HEK293 (cell line): ENCODE data around the gene RETREG3.
A peak's percentile ranks its signal among the peaks of the same experiment; 100 is the strongest.

Experiments
- CTCF ChIA-PET: fragments of 350-600 bp; formaldehyde crosslinking; extraction: SDS; loops from one replicate; lab custom pipeline; 2021; ENCODE audit warnings: antibody characterized with exemption; lab: Yijun Ruan, JAX
- POLR2A ChIA-PET: fragments of 300-600 bp; formaldehyde crosslinking; extraction: SDS; loops from one replicate; lab custom pipeline; 2020; ENCODE audit warnings: antibody characterized with exemption, inconsistent platforms; lab: Yijun Ruan, JAX
- H3K27ac ChIP-seq: fragments of 200-500 bp; sonication (Bioruptor generic); 2 replicates; pipeline ENCODE4 v1.5.1; 2014; ENCODE audit warnings: low read depth, low read length, control low read depth, inconsistent platforms; ENCODE audit errors: extremely low read depth
- H3K36me3 ChIP-seq, 2 experiments: fragments of 200-500 bp in 1 of 2; sonication (Bioruptor generic) in 1 of 2; 1 replicate in 1 of 2; 2 replicates in 1 of 2; pipeline ENCODE4 v1.5.1; 2014 to 2017; ENCODE audit warnings: inconsistent platforms in 2 of 2, low read length in 2 of 2; ENCODE audit not compliant: control insufficient read depth in 2 of 2, insufficient read depth in 1 of 2
- H3K4me1 ChIP-seq: fragments of 200-500 bp; sonication (Bioruptor generic); 2 replicates; pipeline ENCODE4 v1.5.1; 2014; ENCODE audit warnings: mild to moderate bottlenecking, low read length, inconsistent platforms; ENCODE audit not compliant: control insufficient read depth, insufficient read depth
- H3K4me3 ChIP-seq: 2 replicates; pipeline ENCODE4 v1.5.1; 2011; ENCODE audit warnings: low read depth, mild to moderate bottlenecking, control low read depth, low read length, moderate library complexity
- H3K9me3 ChIP-seq: fragments of 200-500 bp; sonication (Bioruptor generic); 2 replicates; pipeline ENCODE4 v1.5.1; 2014; ENCODE audit warnings: low read depth, low read length, inconsistent platforms; ENCODE audit not compliant: control insufficient read depth, insufficient read depth
- AEBP2 ChIP-seq: fragments of 450-650 bp; formaldehyde crosslinking; IDR thresholded peaks from 2 replicates; pipeline ENCODE4 v1.5.1; 2016; ENCODE audit warnings: missing biosample characterization, missing genetic modification characterization, borderline replicate concordance
- BCL11A ChIP-seq: fragments of 450-650 bp; formaldehyde crosslinking; IDR thresholded peaks from 2 replicates; pipeline ENCODE4 v1.5.1; 2016; ENCODE audit warnings: low read depth, missing biosample characterization, missing genetic modification characterization
- GLIS1 ChIP-seq: fragments of 450-650 bp; formaldehyde crosslinking; IDR thresholded peaks from 2 replicates; pipeline ENCODE4 v1.5.1; 2016; ENCODE audit warnings: missing biosample characterization, missing genetic modification characterization
- OSR2 ChIP-seq: fragments of 450-650 bp; formaldehyde crosslinking; IDR thresholded peaks from 2 replicates; pipeline ENCODE4 v1.5.1; 2016; ENCODE audit warnings: missing biosample characterization, missing genetic modification characterization
- REPIN1 ChIP-seq: fragments of 450-650 bp; formaldehyde crosslinking; IDR thresholded peaks from 2 replicates; pipeline ENCODE4 v1.5.1; 2017; ENCODE audit warnings: missing biosample characterization, missing genetic modification characterization, low read depth
- SETDB1 ChIP-seq: IDR thresholded peaks from one replicate; pipeline ENCODE4 v1.6.1; 2017; ENCODE audit warnings: mild to moderate bottlenecking, low read length, moderate library complexity, mixed read lengths; ENCODE audit not compliant: insufficient read length
- SP3 ChIP-seq: fragments of 450-650 bp; formaldehyde crosslinking; IDR thresholded peaks from 2 replicates; pipeline ENCODE4 v1.5.1; 2016; ENCODE audit warnings: missing biosample characterization, missing genetic modification characterization
- ZNF146 ChIP-seq: fragments of 450-650 bp; formaldehyde crosslinking; IDR thresholded peaks from 2 replicates; pipeline ENCODE4 v1.5.1; 2016; ENCODE audit warnings: missing biosample characterization, missing genetic modification characterization
- ZNF350 ChIP-seq: fragments of 450-650 bp; formaldehyde crosslinking; IDR thresholded peaks from 2 replicates; pipeline ENCODE4 v1.5.0; 2017; ENCODE audit warnings: missing biosample characterization, mild to moderate bottlenecking, missing genetic modification characterization
- ZNF394 ChIP-seq: fragments of 450-650 bp; formaldehyde crosslinking; IDR thresholded peaks from 2 replicates; pipeline ENCODE4 v1.5.1; 2016; ENCODE audit warnings: missing biosample characterization, missing genetic modification characterization, mild to moderate bottlenecking, moderate library complexity, borderline replicate concordance
- ZNF426 ChIP-seq: fragments of 450-650 bp; formaldehyde crosslinking; IDR thresholded peaks from 2 replicates; pipeline ENCODE4 v1.5.1; 2017; ENCODE audit warnings: missing biosample characterization, missing genetic modification characterization, mild to moderate bottlenecking, inconsistent platforms, moderate library complexity
- ZNF514 ChIP-seq: fragments of 450-650 bp; formaldehyde crosslinking; IDR thresholded peaks from 2 replicates; pipeline ENCODE4 v1.5.1; 2016; ENCODE audit warnings: missing biosample characterization, missing genetic modification characterization
- ZNF529 ChIP-seq: fragments of 450-650 bp; formaldehyde crosslinking; IDR thresholded peaks from 2 replicates; pipeline ENCODE4 v1.5.1; 2017; ENCODE audit warnings: missing genetic modification characterization, missing biosample characterization; ENCODE audit not compliant: insufficient replicate concordance
- ZNF623 ChIP-seq: fragments of 450-650 bp; formaldehyde crosslinking; IDR thresholded peaks from 2 replicates; pipeline ENCODE4 v1.5.1; 2016; ENCODE audit warnings: missing biosample characterization, missing genetic modification characterization
- ZNF701 ChIP-seq: fragments of 450-650 bp; formaldehyde crosslinking; IDR thresholded peaks from 2 replicates; pipeline ENCODE4 v1.5.1; 2016; ENCODE audit warnings: missing biosample characterization, missing genetic modification characterization
- ZNF792 ChIP-seq: fragments of 450-650 bp; formaldehyde crosslinking; IDR thresholded peaks from 2 replicates; pipeline ENCODE4 v1.5.1; 2016; ENCODE audit warnings: missing biosample characterization, missing genetic modification characterization
- TF ChIP-seq, protein P1 (sequence below): fragments of 450-650 bp; formaldehyde crosslinking; IDR thresholded peaks from 2 replicates; pipeline ENCODE4 v1.5.1; 2016; ENCODE audit warnings: missing biosample characterization, missing genetic modification characterization
- TF ChIP-seq, protein P2 (sequence below): fragments of 450-650 bp; formaldehyde crosslinking; IDR thresholded peaks from 2 replicates; pipeline ENCODE4 v1.5.1; 2016; ENCODE audit warnings: missing biosample characterization, missing genetic modification characterization
- TF ChIP-seq, protein P3 (sequence below): fragments of 450-650 bp; formaldehyde crosslinking; optimal IDR thresholded peaks from 2 replicates; pipeline ENCODE3; 2016; ENCODE audit warnings: missing biosample characterization, mild to moderate bottlenecking, missing genetic modification characterization
- TF ChIP-seq, protein P4 (sequence below): fragments of 450-650 bp; formaldehyde crosslinking; IDR thresholded peaks from 2 replicates; pipeline ENCODE4 v1.5.1; 2016; ENCODE audit warnings: missing biosample characterization, missing genetic modification characterization

RETREG3 gene

GRCh38 chr17:42657824-42658588, 48.8 kb upstream of the RETREG3 start:
- Histone ChIP-seq H3K27ac (no peak overlapping the region), H3K4me3 (no peak overlapping the region), H3K4me1 (peaks cover 16% of the 10 kb centered on the region), H3K9me3 (no peaks in the 10 kb centered on the region), H3K36me3 (peaks cover 10 to 22% of the 10 kb centered on the region in 2 experiments)
- peak; percentile 40 for TF ChIP-seq SETDB1
- TF ChIP-seq, protein P1, sequence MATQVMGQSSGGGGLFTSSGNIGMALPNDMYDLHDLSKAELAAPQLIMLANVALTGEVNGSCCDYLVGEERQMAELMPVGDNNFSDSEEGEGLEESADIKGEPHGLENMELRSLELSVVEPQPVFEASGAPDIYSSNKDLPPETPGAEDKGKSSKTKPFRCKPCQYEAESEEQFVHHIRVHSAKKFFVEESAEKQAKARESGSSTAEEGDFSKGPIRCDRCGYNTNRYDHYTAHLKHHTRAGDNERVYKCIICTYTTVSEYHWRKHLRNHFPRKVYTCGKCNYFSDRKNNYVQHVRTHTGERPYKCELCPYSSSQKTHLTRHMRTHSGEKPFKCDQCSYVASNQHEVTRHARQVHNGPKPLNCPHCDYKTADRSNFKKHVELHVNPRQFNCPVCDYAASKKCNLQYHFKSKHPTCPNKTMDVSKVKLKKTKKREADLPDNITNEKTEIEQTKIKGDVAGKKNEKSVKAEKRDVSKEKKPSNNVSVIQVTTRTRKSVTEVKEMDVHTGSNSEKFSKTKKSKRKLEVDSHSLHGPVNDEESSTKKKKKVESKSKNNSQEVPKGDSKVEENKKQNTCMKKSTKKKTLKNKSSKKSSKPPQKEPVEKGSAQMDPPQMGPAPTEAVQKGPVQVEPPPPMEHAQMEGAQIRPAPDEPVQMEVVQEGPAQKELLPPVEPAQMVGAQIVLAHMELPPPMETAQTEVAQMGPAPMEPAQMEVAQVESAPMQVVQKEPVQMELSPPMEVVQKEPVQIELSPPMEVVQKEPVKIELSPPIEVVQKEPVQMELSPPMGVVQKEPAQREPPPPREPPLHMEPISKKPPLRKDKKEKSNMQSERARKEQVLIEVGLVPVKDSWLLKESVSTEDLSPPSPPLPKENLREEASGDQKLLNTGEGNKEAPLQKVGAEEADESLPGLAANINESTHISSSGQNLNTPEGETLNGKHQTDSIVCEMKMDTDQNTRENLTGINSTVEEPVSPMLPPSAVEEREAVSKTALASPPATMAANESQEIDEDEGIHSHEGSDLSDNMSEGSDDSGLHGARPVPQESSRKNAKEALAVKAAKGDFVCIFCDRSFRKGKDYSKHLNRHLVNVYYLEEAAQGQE (tag by site-specific recombination) = no peak
- TF ChIP-seq GLIS1 (tag by site-specific recombination) = no peak
- TF ChIP-seq ZNF701 (tag by site-specific recombination) = no peak
- TF ChIP-seq OSR2 = no peak
- no peak for TF ChIP-seq SP3 (tag by site-specific recombination)
- no peak for TF ChIP-seq ZNF792
- TF ChIP-seq ZNF426 (tag by site-specific recombination) = no peak
- no peak for TF ChIP-seq ZNF514 (tag by site-specific recombination)
- TF ChIP-seq BCL11A (tag by site-specific recombination) = no peak
- TF ChIP-seq ZNF529 (tag by site-specific recombination) = no peak
- TF ChIP-seq ZNF146 (tag by site-specific recombination) = peak; percentile 92
- TF ChIP-seq REPIN1 (tag by site-specific recombination) = no peak
- no peak for TF ChIP-seq ZNF623 (tag by site-specific recombination)
- TF ChIP-seq ZNF350 (tag by site-specific recombination) = no peak
- TF ChIP-seq, protein P2, sequence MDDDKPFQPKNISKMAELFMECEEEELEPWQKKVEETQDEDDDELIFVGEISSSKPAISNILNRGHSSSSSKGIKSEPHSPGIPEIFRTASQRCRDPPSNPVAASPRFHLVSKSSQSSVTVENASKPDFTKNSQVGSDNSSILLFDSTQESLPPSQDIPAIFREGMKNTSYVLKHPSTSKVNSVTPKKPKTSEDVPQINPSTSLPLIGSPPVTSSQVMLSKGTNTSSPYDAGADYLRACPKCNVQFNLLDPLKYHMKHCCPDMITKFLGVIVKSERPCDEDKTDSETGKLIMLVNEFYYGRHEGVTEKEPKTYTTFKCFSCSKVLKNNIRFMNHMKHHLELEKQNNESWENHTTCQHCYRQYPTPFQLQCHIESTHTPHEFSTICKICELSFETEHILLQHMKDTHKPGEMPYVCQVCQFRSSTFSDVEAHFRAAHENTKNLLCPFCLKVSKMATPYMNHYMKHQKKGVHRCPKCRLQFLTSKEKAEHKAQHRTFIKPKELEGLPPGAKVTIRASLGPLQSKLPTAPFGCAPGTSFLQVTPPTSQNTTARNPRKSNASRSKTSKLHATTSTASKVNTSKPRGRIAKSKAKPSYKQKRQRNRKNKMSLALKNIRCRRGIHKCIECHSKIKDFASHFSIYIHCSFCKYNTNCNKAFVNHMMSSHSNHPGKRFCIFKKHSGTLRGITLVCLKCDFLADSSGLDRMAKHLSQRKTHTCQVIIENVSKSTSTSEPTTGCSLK (tag by site-specific recombination) = no peak
- TF ChIP-seq, protein P3, sequence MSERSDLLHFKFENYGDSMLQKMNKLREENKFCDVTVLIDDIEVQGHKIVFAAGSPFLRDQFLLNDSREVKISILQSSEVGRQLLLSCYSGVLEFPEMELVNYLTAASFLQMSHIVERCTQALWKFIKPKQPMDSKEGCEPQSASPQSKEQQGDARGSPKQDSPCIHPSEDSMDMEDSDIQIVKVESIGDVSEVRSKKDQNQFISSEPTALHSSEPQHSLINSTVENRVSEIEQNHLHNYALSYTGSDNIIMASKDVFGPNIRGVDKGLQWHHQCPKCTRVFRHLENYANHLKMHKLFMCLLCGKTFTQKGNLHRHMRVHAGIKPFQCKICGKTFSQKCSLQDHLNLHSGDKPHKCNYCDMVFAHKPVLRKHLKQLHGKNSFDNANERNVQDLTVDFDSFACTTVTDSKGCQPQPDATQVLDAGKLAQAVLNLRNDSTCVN = no peak
- TF ChIP-seq ZNF394 (tag by site-specific recombination) = no peak
- TF ChIP-seq AEBP2 (tag by site-specific recombination) = no peak
- TF ChIP-seq, protein P4, sequence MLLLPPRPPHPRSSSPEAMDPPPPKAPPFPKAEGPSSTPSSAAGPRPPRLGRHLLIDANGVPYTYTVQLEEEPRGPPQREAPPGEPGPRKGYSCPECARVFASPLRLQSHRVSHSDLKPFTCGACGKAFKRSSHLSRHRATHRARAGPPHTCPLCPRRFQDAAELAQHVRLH (tag by site-specific recombination) = peak; percentile 61; the same call in 1 of the 2 replicates
- ChIA-PET CTCF (interaction anchor here (0.7 to 1.6 kb wide), 4 partner anchors 9 to 80 kb away, joined by 3 to 7 read pairs (median 4); partner anchors contain the start of gene PSMC3IP), POLR2A (interaction anchor here (1.8 kb wide), 2 partner anchors 19 to 48 kb away, joined by 15 to 17 read pairs; partner anchors contain the start of genes PLEKHH3, RETREG3 and TUBG1)
